H1 (cell line): ENCODE measurements around the gene MAPK9. TPM values are rescaled to one million over a fixed set of nuclear protein-coding genes. Genes with fewer than 3 reads are reported as not detected.

ENCODE experiments used
- CTCF ChIA-PET: fragments of 300-600 bp; sonication (Branson Sonifier 250); formaldehyde crosslinking; loops from one replicate; lab custom pipeline; 2021; ENCODE audit not compliant: partially characterized antibody; lab: Charles Lee
- POLR2A ChIA-PET: fragments of 300-600 bp; sonication (Branson Sonifier 250); formaldehyde crosslinking; loops from one replicate; lab custom pipeline; 2021; ENCODE audit warnings: inconsistent platforms; ENCODE audit not compliant: partially characterized antibody; lab: Charles Lee
- DNase-seq, 2 experiments: peaks; one replicate each; pipeline versions ENCODE4 v3.0.0 to v3.0.0-alpha.2; 2010 to 2022; ENCODE audit warnings: low spot score in 2 of 2, low read depth in 1 of 2, mixed read lengths in 1 of 2
- FAIRE-seq: peaks from 2 replicates; lab custom pipeline; 2011; peaks lifted over from hg19 to GRCh38; lab: Jason Lieb, UNC
- H2AFZ ChIP-seq: 2 replicates; pipeline ENCODE4 v1.8.1; 2012; ENCODE audit warnings: low read length, inconsistent platforms
- H2AK5ac ChIP-seq: 2 replicates; pipeline ENCODE4 v1.6.1; 2013; ENCODE audit warnings: low read depth, low read length
- H2BK120ac ChIP-seq: replicated peaks from 2 replicates; pipeline ENCODE3; 2013; ENCODE audit warnings: low read depth, low read length, inconsistent platforms
- H2BK12ac ChIP-seq: 2 replicates; pipeline ENCODE4 v1.6.1; 2013; ENCODE audit warnings: low read depth, low read length
- H2BK15ac ChIP-seq: 2 replicates; pipeline ENCODE4 v1.6.1; 2013; ENCODE audit warnings: low read length
- H2BK20ac ChIP-seq: 2 replicates; pipeline ENCODE4 v1.6.1; 2013; ENCODE audit warnings: low read length
- H2BK5ac ChIP-seq: 2 replicates; pipeline ENCODE4 v1.6.1; 2013; ENCODE audit warnings: low read depth, low read length
- H3K14ac ChIP-seq: 2 replicates; pipeline ENCODE4 v1.6.1; 2013; ENCODE audit warnings: inconsistent platforms; ENCODE audit not compliant: insufficient read length
- H3K18ac ChIP-seq: 2 replicates; pipeline ENCODE4 v1.6.1; 2013; ENCODE audit warnings: low read length; ENCODE audit errors: extremely low read depth
- H3K23ac ChIP-seq: 2 replicates; pipeline ENCODE4 v1.6.1; 2013; ENCODE audit warnings: inconsistent platforms; ENCODE audit not compliant: insufficient read length
- H3K23me2 ChIP-seq: 2 replicates; pipeline ENCODE4 v1.6.1; 2013; ENCODE audit warnings: low read depth, low read length
- H3K27ac ChIP-seq: 2 replicates; pipeline ENCODE4 v1.6.1; 2011; ENCODE audit warnings: low read depth, low read length, inconsistent platforms
- H3K27me3 ChIP-seq, 4 experiments: replicated peaks in 1 of 4; 1 replicate in 1 of 4; 2 replicates in 3 of 4; pipeline versions ENCODE4 v1.6.1 to v1.8.1; 2011 to 2013; ENCODE audit warnings: low read length in 3 of 4, mild to moderate bottlenecking in 3 of 4, inconsistent platforms in 2 of 4, mixed read lengths in 2 of 4, moderate library complexity in 1 of 4; ENCODE audit not compliant: control insufficient read depth in 3 of 4, insufficient read depth in 3 of 4; ENCODE audit errors: extremely low read depth in 1 of 4
- H3K36me3 ChIP-seq, 4 experiments: 2 replicates each; pipeline versions ENCODE4 v1.6.1 to v1.8.1; 2011 to 2013; ENCODE audit warnings: mild to moderate bottlenecking in 4 of 4, low read length in 3 of 4, moderate library complexity in 2 of 4, control low read depth in 1 of 4, inconsistent platforms in 1 of 4; ENCODE audit not compliant: insufficient read depth in 4 of 4, control insufficient read depth in 2 of 4
- H3K4ac ChIP-seq: replicated peaks from 2 replicates; pipeline ENCODE3; 2013; ENCODE audit warnings: low read length, low read depth, mixed read lengths, inconsistent platforms; ENCODE audit not compliant: insufficient read length
- H3K4me1 ChIP-seq, 4 experiments: replicated peaks in 1 of 4; 1 replicate in 1 of 4; 2 replicates in 3 of 4; pipeline versions ENCODE4 v1.6.1 to v1.8.1; 2011 to 2013; ENCODE audit warnings: low read length in 3 of 4, inconsistent platforms in 2 of 4, mixed read lengths in 1 of 4; ENCODE audit not compliant: insufficient read depth in 4 of 4, control insufficient read depth in 3 of 4
- H3K4me2 ChIP-seq, 2 experiments: 2 replicates each; pipeline versions ENCODE4 v1.6.1 to v1.8.1; 2011 to 2013; ENCODE audit warnings: low read depth in 2 of 2, low read length in 2 of 2, control low read depth in 1 of 2, inconsistent platforms in 1 of 2, mild to moderate bottlenecking in 1 of 2; ENCODE audit not compliant: insufficient read depth in 1 of 2
- H3K4me3 ChIP-seq, 4 experiments: fragments of 200-600, 300-600 bp in 1 of 4; sonication (generic), shearing (Covaris generic), sonication (Bioruptor Twin) in 1 of 4; 2 replicates each; pipeline versions ENCODE4 v1.5.1 to v1.8.1; 2011 to 2016; ENCODE audit warnings: low read length in 4 of 4, low read depth in 3 of 4, control low read depth in 2 of 4, inconsistent platforms in 2 of 4, mild to moderate bottlenecking in 2 of 4, mixed read lengths in 1 of 4, moderate library complexity in 1 of 4; ENCODE audit not compliant: insufficient read depth in 2 of 4; ENCODE audit errors: extremely low read depth in 1 of 4
- H3K56ac ChIP-seq: replicated peaks from 2 replicates; pipeline ENCODE3; 2013; ENCODE audit warnings: low read depth, mild to moderate bottlenecking, mixed read lengths, low read length, inconsistent platforms; ENCODE audit not compliant: insufficient read length
- H3K79me1 ChIP-seq: 2 replicates; pipeline ENCODE4 v1.6.1; 2013; ENCODE audit warnings: low read depth, low read length, control low read depth
- H3K79me2 ChIP-seq, 2 experiments: 2 replicates each; pipeline versions ENCODE4 v1.6.1 to v1.8.1; 2012 to 2013; ENCODE audit warnings: low read length in 2 of 2, mild to moderate bottlenecking in 2 of 2, inconsistent platforms in 1 of 2; ENCODE audit not compliant: insufficient read depth in 2 of 2, control insufficient read depth in 1 of 2
- H3K9ac ChIP-seq, 4 experiments: replicated peaks in 1 of 4; 1 replicate in 1 of 4; 2 replicates in 3 of 4; pipeline versions ENCODE4 v1.6.1 to v1.8.1; 2011 to 2013; ENCODE audit warnings: low read depth in 3 of 4, low read length in 3 of 4, control low read depth in 2 of 4, mild to moderate bottlenecking in 2 of 4, moderate library complexity in 2 of 4, inconsistent platforms in 1 of 4; ENCODE audit errors: extremely low read depth in 1 of 4
- H3K9me3 ChIP-seq, 2 experiments: 2 replicates each; pipeline versions ENCODE4 v1.6.1 to v1.8.1; 2012 to 2013; ENCODE audit warnings: mild to moderate bottlenecking in 2 of 2, moderate library complexity in 2 of 2, control low read depth in 1 of 2, inconsistent platforms in 1 of 2, low read depth in 1 of 2, low read length in 1 of 2, mixed read lengths in 1 of 2; ENCODE audit not compliant: insufficient read depth in 2 of 2
- H4K20me1 ChIP-seq, 2 experiments: replicated peaks in 1 of 2; 2 replicates each; pipeline versions ENCODE3 to v1.8.1; 2011 to 2013; ENCODE audit warnings: inconsistent platforms in 2 of 2, low read length in 2 of 2, mild to moderate bottlenecking in 1 of 2; ENCODE audit not compliant: insufficient read depth in 2 of 2, control insufficient read depth in 1 of 2
- H4K5ac ChIP-seq: 2 replicates; pipeline ENCODE4 v1.6.1; 2013; ENCODE audit warnings: low read length, low read depth, mixed read lengths, inconsistent platforms; ENCODE audit not compliant: insufficient read length
- H4K8ac ChIP-seq: 2 replicates; pipeline ENCODE4 v1.8.0; 2013; ENCODE audit warnings: mild to moderate bottlenecking, moderate library complexity, low read length, inconsistent platforms; ENCODE audit not compliant: insufficient read depth; ENCODE audit errors: extremely low read depth
- H4K91ac ChIP-seq: replicated peaks from 2 replicates; pipeline ENCODE3; 2013; ENCODE audit warnings: low read length, mixed read lengths, inconsistent platforms; ENCODE audit not compliant: insufficient read length
- ASH2L ChIP-seq: fragments of 200-600, 300-600 bp; sonication (generic); IDR thresholded peaks from one replicate; pipeline ENCODE4 v1.7.1; 2017; ENCODE audit warnings: low read length
- BRCA1 ChIP-seq: IDR thresholded peaks from 2 replicates; pipeline ENCODE4 v1.6.1; 2012; ENCODE audit warnings: low read depth, low read length, improper control_type of control experiment
- CBX5 ChIP-seq: fragments of 300-800, 300-1000 bp; sonication (generic); IDR thresholded peaks from 2 replicates; pipeline ENCODE4 v1.7.1; 2016; ENCODE audit warnings: antibody characterized with exemption, low read length, low read depth
- EP300 ChIP-seq, 2 experiments: IDR thresholded peaks; 1 replicate in 1 of 2; 2 replicates in 1 of 2; pipeline ENCODE4 v1.6.1; 2011 to 2012; ENCODE audit warnings: low read depth in 2 of 2, low read length in 2 of 2, mild to moderate bottlenecking in 2 of 2, borderline replicate concordance in 1 of 2, inconsistent platforms in 1 of 2, moderate library complexity in 1 of 2
- HDAC2 ChIP-seq, 2 experiments: fragments of 300-600 bp in 1 of 2; sonication (generic) in 1 of 2; IDR thresholded peaks; 2 replicates each; pipeline ENCODE4 v1.6.1; 2011 to 2012; ENCODE audit warnings: low read depth in 2 of 2, low read length in 2 of 2, mild to moderate bottlenecking in 2 of 2, moderate library complexity in 2 of 2, borderline replicate concordance in 1 of 2, inconsistent platforms in 1 of 2
- HDAC6 ChIP-seq: IDR thresholded peaks from one replicate; pipeline ENCODE4 v1.7.1; 2012; ENCODE audit warnings: low read depth, mild to moderate bottlenecking, inconsistent platforms, low read length, moderate library complexity
- JUN ChIP-seq: IDR thresholded peaks from 2 replicates; pipeline ENCODE4 v1.6.1; 2011; ENCODE audit warnings: low read depth, mild to moderate bottlenecking, improper control_type of control experiment, low read length
- MAFK ChIP-seq: IDR thresholded peaks from 2 replicates; pipeline ENCODE4 v1.6.1; 2012; ENCODE audit warnings: low read depth, mild to moderate bottlenecking, improper control_type of control experiment, low read length
- RBBP5 ChIP-seq: IDR thresholded peaks from 2 replicates; pipeline ENCODE4 v1.7.1; 2012; ENCODE audit warnings: low read depth, mild to moderate bottlenecking, inconsistent platforms, low read length, moderate library complexity, borderline replicate concordance
- SP1 ChIP-seq: IDR thresholded peaks from 2 replicates; pipeline ENCODE4 v1.6.1; 2011; ENCODE audit warnings: low read depth, low read length
- SUZ12 ChIP-seq: fragments of 200-600 bp; sonication (generic); IDR thresholded peaks from 2 replicates; pipeline ENCODE4 v1.6.1; 2012; ENCODE audit warnings: mild to moderate bottlenecking, inconsistent platforms, low read length, moderate library complexity, mixed read lengths
- TCF12 ChIP-seq: IDR thresholded peaks from 2 replicates; pipeline ENCODE4 v1.6.1; 2011; ENCODE audit warnings: low read depth, mild to moderate bottlenecking, low read length
- WGBS, 2 experiments: shearing (Covaris generic) in 1 of 2; methylation state at CpG; one replicate each; pipeline versions ENCODE4 v1.1.6 to v1.1.7; 2013 to 2015; ENCODE audit warnings: low lambda C conversion rate in 2 of 2, mixed read lengths in 2 of 2, inconsistent platforms in 1 of 2, low coverage in 1 of 2, missing lambda C conversion rate in 1 of 2; ENCODE audit not compliant: insufficient replicate concordance in 2 of 2, insufficient coverage in 1 of 2, insufficient read length in 1 of 2; ENCODE audit errors: extremely low coverage in 1 of 2, missing lambda C conversion rate in 1 of 2; 5-methylcytosine and 5-hydroxymethylcytosine counted together
- polyA plus RNA-seq, 7 experiments: library from polyadenylated mRNA; depleted of rRNA in 3 of 7; stranded (reverse) in 5 of 7; unstranded in 2 of 7; fragments of >200 nt in 5 of 7; fragments of 200-250 nt in 2 of 7; gene quantifications; 1 replicate in 5 of 7; 2 replicates in 1 of 7; 4 replicates in 1 of 7; pipeline versions ENCODE4 v1.2.1 to v1.2.3, GENCODE V29; 2011 to 2013; ENCODE audit warnings: missing spikeins in 2 of 7, mixed read lengths in 2 of 7
- total RNA-seq: library from RNA; stranded (reverse); fragmentation: NEBNext Ultra II Directional; extraction: Animal tissue kit (Norgen Biotek cat#: 25700); gene quantifications from 2 replicates; pipeline ENCODE4 v1.2.1, GENCODE V29; 2021
- TF ChIP-seq, protein P1 (sequence below): IDR thresholded peaks from 2 replicates; pipeline ENCODE4 v1.6.1; 2012; ENCODE audit warnings: inconsistent platforms

Gene MAPK9
- total and polyA plus RNA-seq, 2 of the 8 experiments (the other 6 are each of a cell fraction or from before 2014, with no cell fraction given) = 22.3 to 43.7 TPM

DNA sequence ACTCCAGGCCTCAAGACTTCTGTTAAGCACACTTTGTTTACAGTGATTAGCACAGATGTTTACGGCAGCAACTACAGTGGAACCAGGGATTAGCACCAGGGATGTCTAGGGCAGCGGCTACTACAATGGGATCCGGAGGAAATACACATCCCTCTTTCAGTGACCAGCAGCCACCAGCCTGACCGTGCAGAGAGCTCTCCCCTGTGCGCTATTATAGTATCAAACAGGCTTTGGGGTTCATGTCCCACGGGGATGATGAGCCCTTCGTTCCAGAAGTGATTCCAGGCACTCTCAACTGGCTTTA is 39.7 kb upstream of the MAPK9 start:
- no peak overlapping the region for H4K8ac ChIP-seq
- H2BK20ac ChIP-seq = peak overlapping the region; percentile 82; the same call in 1 of the 2 replicates
- no peaks in the 10 kb centered on the region for H3K23me2 ChIP-seq
- peak overlapping the region; percentile 79 for H3K27ac ChIP-seq
- H2AFZ ChIP-seq = no peak overlapping the region
- WGBS, 2 experiments = 26% methylated on average over 7 of the region's 7 CpGs; no CpG with 5 or more reads in 1 of the 2 experiments
- peak overlapping the region; percentile 92 for H4K5ac ChIP-seq
- peak overlapping the region; percentile 97 for H3K18ac ChIP-seq
- H3K36me3 ChIP-seq = peaks cover 50 to 76% (median 67%) of the 10 kb centered on the region in 4 experiments
- H3K4ac ChIP-seq = peak overlapping the region; percentile 98
- CTCF ChIA-PET = interaction anchor here (0.6 to 14.0 kb wide), 15 partner anchors 10 to 148 kb away, joined by 3 to 192 read pairs (median 5); no protein-coding TSS in a partner anchor
- peak overlapping the region; percentile 89 for H2AK5ac ChIP-seq
- peaks cover 0 to 9% of the 10 kb centered on the region in 2 experiments for H4K20me1 ChIP-seq
- H2BK15ac ChIP-seq = no peak overlapping the region
- no peak for DNase-seq
- peak overlapping the region; percentile 97 for H2BK5ac ChIP-seq
- no peak overlapping the region for H3K23ac ChIP-seq
- H2BK12ac ChIP-seq = peak overlapping the region; percentile 93
- peak; percentile 92 for FAIRE-seq
- peak overlapping the region; percentile 96 for H4K91ac ChIP-seq
- H3K79me2 ChIP-seq = no peaks in the 10 kb centered on the region
- H3K4me1 ChIP-seq = peaks cover 12 to 16% (median 12%) of the 10 kb centered on the region in 4 experiments
- H3K4me3 ChIP-seq = peak overlapping the region in 2 of 4 experiments; percentile 7 to 33; a peak in 1 of 8 replicates
- H3K9ac ChIP-seq = peak overlapping the region in 3 of 4 experiments; percentile 1 to 21 (median 6); a peak in 4 of 7 replicates
- peak overlapping the region; percentile 49 to 62 for H3K4me2 ChIP-seq
- no peaks in the 10 kb centered on the region for H3K27me3 ChIP-seq
- peak overlapping the region; percentile 14 for H2BK120ac ChIP-seq
- peak overlapping the region; percentile 38 for H3K56ac ChIP-seq
- no peaks in the 10 kb centered on the region for H3K9me3 ChIP-seq
- POLR2A ChIA-PET = interaction anchor here (1.1 to 10.9 kb wide), 8 partner anchors 12 to 136 kb away, joined by 3 to 146 read pairs (median 4); no protein-coding TSS in a partner anchor
- H3K79me1 ChIP-seq = peaks cover 2% of the 10 kb centered on the region; the same call in 1 of the 2 replicates
- H3K14ac ChIP-seq = no peak overlapping the region
- TF ChIP-seq SUZ12 = no peak
- TF ChIP-seq HDAC6 = no peak
- TF ChIP-seq RBBP5 = 0 out of 2 replicates have a peak, but pooled peaks have one; percentile 48
- no peak for TF ChIP-seq MAFK
- no peak for TF ChIP-seq SP1
- TF ChIP-seq BRCA1 = no peak
- 0 out of 4 replicates have a peak, but pooled peaks of 1 of the 2 experiments have one; percentile 44 for TF ChIP-seq HDAC2 (IDR thresholded peaks at IDR 0.05; ENCODE audit: borderline replicate concordance in 1 of 2, low read depth in 2 of 2, low read length in 2 of 2)
- TF ChIP-seq, protein P1, sequence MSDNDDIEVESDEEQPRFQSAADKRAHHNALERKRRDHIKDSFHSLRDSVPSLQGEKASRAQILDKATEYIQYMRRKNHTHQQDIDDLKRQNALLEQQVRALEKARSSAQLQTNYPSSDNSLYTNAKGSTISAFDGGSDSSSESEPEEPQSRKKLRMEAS = no peak
- TF ChIP-seq TCF12 = 0 out of 2 replicates have a peak, but pooled peaks have one; percentile 53
- TF ChIP-seq ASH2L = no peak
- no peak for TF ChIP-seq CBX5
- no peak for TF ChIP-seq JUN
- TF ChIP-seq EP300 (IDR thresholded peaks at IDR 0.05; ENCODE audit: borderline replicate concordance in 1 of 2, low read depth in 2 of 2, low read length in 2 of 2) = peak in 1 of 2 experiments; percentile 30; a peak in 1 of 3 replicates
